ENCODE data around the gene CAMK4.

CAMK4 gene

GRCh38 chr5:111221139-111221538 lies 3.0 kb upstream of the CAMK4 start:
- TF ChIP-seq, protein P1, sequence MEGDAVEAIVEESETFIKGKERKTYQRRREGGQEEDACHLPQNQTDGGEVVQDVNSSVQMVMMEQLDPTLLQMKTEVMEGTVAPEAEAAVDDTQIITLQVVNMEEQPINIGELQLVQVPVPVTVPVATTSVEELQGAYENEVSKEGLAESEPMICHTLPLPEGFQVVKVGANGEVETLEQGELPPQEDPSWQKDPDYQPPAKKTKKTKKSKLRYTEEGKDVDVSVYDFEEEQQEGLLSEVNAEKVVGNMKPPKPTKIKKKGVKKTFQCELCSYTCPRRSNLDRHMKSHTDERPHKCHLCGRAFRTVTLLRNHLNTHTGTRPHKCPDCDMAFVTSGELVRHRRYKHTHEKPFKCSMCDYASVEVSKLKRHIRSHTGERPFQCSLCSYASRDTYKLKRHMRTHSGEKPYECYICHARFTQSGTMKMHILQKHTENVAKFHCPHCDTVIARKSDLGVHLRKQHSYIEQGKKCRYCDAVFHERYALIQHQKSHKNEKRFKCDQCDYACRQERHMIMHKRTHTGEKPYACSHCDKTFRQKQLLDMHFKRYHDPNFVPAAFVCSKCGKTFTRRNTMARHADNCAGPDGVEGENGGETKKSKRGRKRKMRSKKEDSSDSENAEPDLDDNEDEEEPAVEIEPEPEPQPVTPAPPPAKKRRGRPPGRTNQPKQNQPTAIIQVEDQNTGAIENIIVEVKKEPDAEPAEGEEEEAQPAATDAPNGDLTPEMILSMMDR (conservative IDR thresholded peaks at IDR 0.05; ENCODE audit: low read length) = no peak
- no peak for TF ChIP-seq EZH2phosphoT487 (IDR thresholded peaks at IDR 0.05; ENCODE audit: borderline replicate concordance)

GRCh38 chr5:111223101-111223786 lies 940 bp upstream of the CAMK4 start:
- Histone ChIP-seq H3K79me2 (ENCODE audit: insufficient read depth, low read length) (peaks cover 38% of the 10 kb centered on the region), H3K4me2 (ENCODE audit: low read depth, low read length, poor library complexity, severe bottlenecking) (peak overlapping the region; percentile 62), H2AFZ (ENCODE audit: low read length) (peak overlapping the region; percentile 94), H3K4me3 (ENCODE audit: low read length, poor library complexity, severe bottlenecking) (peak overlapping the region; percentile 83), H3K9ac (ENCODE audit: low read depth, low read length, poor library complexity, severe bottlenecking) (peak overlapping the region; percentile 66), H4K20me1 (ENCODE audit: insufficient read depth, low read length, poor library complexity, severe bottlenecking) (peaks cover 3% of the 10 kb centered on the region), H3K4me1 (ENCODE audit: insufficient read depth, low read length, poor library complexity, severe bottlenecking) (peaks cover 31% of the 10 kb centered on the region), H3K9me2 (replicated peaks; ENCODE audit: low read depth, low read length) (no peaks in the 10 kb centered on the region), H3K27me3 (ENCODE audit: insufficient read depth, low read length, poor library complexity, severe bottlenecking) (no peaks in the 10 kb centered on the region), H3K9me3 (ENCODE audit: insufficient read depth, low read depth, low read length) (no peaks in the 10 kb centered on the region), H3F3A (ENCODE audit: low read depth) (no peaks in the 10 kb centered on the region), H3K36me3 (ENCODE audit: insufficient read depth, low read length) (no peaks in the 10 kb centered on the region)
- TF ChIP-seq EZH2phosphoT487 (IDR thresholded peaks at IDR 0.05; ENCODE audit: borderline replicate concordance) = no peak
- TF ChIP-seq, protein P1 (conservative IDR thresholded peaks at IDR 0.05; ENCODE audit: low read length) = no peak

More at GRCh38 chr5:111221139-111221538, 3.0 kb upstream of the CAMK4 start:
- Histone ChIP-seq H3K9ac (ENCODE audit: low read depth, low read length, poor library complexity, severe bottlenecking) (no peak overlapping the region), H3F3A (ENCODE audit: low read depth) (no peaks in the 10 kb centered on the region), H3K9me3 (ENCODE audit: insufficient read depth, low read depth, low read length) (no peaks in the 10 kb centered on the region), H3K79me2 (ENCODE audit: insufficient read depth, low read length) (peaks cover 17% of the 10 kb centered on the region), H3K27me3 (ENCODE audit: insufficient read depth, low read length, poor library complexity, severe bottlenecking) (no peaks in the 10 kb centered on the region), H2AFZ (ENCODE audit: low read length) (no peak overlapping the region), H3K9me2 (replicated peaks; ENCODE audit: low read depth, low read length) (no peaks in the 10 kb centered on the region), H3K4me2 (ENCODE audit: low read depth, low read length, poor library complexity, severe bottlenecking) (no peak overlapping the region), H3K36me3 (ENCODE audit: insufficient read depth, low read length) (no peaks in the 10 kb centered on the region), H3K4me3 (ENCODE audit: low read length, poor library complexity, severe bottlenecking) (no peak overlapping the region), H4K20me1 (ENCODE audit: insufficient read depth, low read length, poor library complexity, severe bottlenecking) (no peaks in the 10 kb centered on the region), H3K4me1 (ENCODE audit: insufficient read depth, low read length, poor library complexity, severe bottlenecking) (peaks cover 16% of the 10 kb centered on the region)

GRCh38 chr5:111224561-111225345 lies 569 bp downstream of the CAMK4 start:
- H3K9me3 ChIP-seq (ENCODE audit: insufficient read depth, low read depth, low read length) = no peaks in the 10 kb centered on the region
- peak overlapping the region; percentile 76 for H3K9ac ChIP-seq (ENCODE audit: low read depth, low read length, poor library complexity, severe bottlenecking)
- TF ChIP-seq EZH2phosphoT487 (IDR thresholded peaks at IDR 0.05; ENCODE audit: borderline replicate concordance) = no peak
- TF ChIP-seq, protein P1 (conservative IDR thresholded peaks at IDR 0.05; ENCODE audit: low read length) = no peak
- H3K79me2 ChIP-seq (ENCODE audit: insufficient read depth, low read length) = peaks cover 53% of the 10 kb centered on the region
- peaks cover 46% of the 10 kb centered on the region for H3K4me1 ChIP-seq (ENCODE audit: insufficient read depth, low read length, poor library complexity, severe bottlenecking)
- H2AFZ ChIP-seq (ENCODE audit: low read length) = peak overlapping the region; percentile 70
- H3K4me3 ChIP-seq (ENCODE audit: low read length, poor library complexity, severe bottlenecking) = peak overlapping the region; percentile 83
- H3K27me3 ChIP-seq (ENCODE audit: insufficient read depth, low read length, poor library complexity, severe bottlenecking) = no peaks in the 10 kb centered on the region
- H4K20me1 ChIP-seq (ENCODE audit: insufficient read depth, low read length, poor library complexity, severe bottlenecking) = peaks cover 3% of the 10 kb centered on the region
- H3F3A ChIP-seq (ENCODE audit: low read depth) = peaks cover 3% of the 10 kb centered on the region; the same call in 1 of the 2 replicates
- H3K4me2 ChIP-seq (ENCODE audit: low read depth, low read length, poor library complexity, severe bottlenecking) = peak overlapping the region; percentile 96
- no peaks in the 10 kb centered on the region for H3K36me3 ChIP-seq (ENCODE audit: insufficient read depth, low read length)
- no peaks in the 10 kb centered on the region for H3K9me2 ChIP-seq (replicated peaks; ENCODE audit: low read depth, low read length)
